Retinal pigment epithelial cell (primary cell): ENCODE measurements around the gene PRPH2.

Experiments used
- DNase-seq: peaks from one replicate; pipeline ENCODE4 v3.0.0-alpha.2; 2010; ENCODE audit warnings: low read depth
- H3K4me3 ChIP-seq: 2 replicates; pipeline ENCODE4 v1.5.1; 2011; ENCODE audit warnings: mild to moderate bottlenecking, low read length, control low read depth, moderate library complexity
- CTCF ChIP-seq: conservative IDR thresholded peaks from 2 replicates; pipeline ENCODE4 v1.5.1; 2011; ENCODE audit warnings: low read depth, low read length, control low read depth, inconsistent platforms

The PRPH2 gene

GRCh38 chr6:42702200-42702599, 20.2 kb downstream of the PRPH2 start:
- H3K4me3 ChIP-seq = no peak overlapping the region
- DNase-seq = no peak
- TF ChIP-seq CTCF = no peak

- no peak for DNase-seq
- TF ChIP-seq CTCF = no peak
- H3K4me3 ChIP-seq = no peak overlapping the region
These were observed 24.2 kb downstream of the PRPH2 start for GRCh38 chr6:42698217-42698616.

GRCh38 chr6:42697268-42697655, 25.1 kb downstream of the PRPH2 start:
- no peak overlapping the region for H3K4me3 ChIP-seq
- no peak for TF ChIP-seq CTCF
- no peak for DNase-seq

DNA sequence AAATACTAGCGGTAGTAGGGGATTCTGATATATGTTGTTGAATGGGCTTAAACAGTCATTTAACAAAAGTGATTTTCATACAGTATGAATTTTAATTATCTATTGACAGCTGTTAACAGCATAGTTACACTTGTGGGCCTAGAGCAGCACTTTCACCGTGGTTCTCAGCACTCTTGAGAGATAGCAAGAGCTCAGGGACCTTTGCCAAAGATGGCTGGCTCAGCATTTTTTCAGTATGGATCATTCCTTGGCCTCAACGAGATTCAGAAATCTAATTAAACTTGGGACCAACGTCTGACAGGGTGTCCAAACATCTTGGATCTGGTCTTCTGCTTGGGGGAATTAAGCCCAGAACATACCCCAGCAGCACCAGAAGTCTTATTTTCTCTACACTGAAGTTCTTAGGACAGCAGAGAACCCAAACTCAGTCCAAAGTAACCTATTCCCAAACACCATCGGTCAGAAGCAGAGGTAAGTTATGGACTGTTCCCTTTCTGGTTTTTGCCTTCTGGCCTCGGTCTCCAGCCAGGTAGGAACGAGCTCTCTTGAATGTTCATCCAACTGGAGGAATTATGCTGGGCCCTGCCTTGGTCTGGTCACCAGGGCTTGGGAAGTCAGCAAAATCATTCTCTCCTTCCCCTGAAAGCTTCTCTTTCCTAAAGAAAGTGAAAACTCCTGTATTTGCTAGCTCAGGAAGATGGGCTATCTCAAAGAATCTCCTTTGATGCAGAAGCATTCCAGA, 25.7 kb downstream of the PRPH2 start:
- H3K4me3 ChIP-seq = no peak overlapping the region
- TF ChIP-seq CTCF = no peak
- DNase-seq = no peak

- no peak overlapping the region for H3K4me3 ChIP-seq
- DNase-seq = peak; percentile 31
- TF ChIP-seq CTCF = no peak
These were observed 27.8 kb downstream of the PRPH2 start for GRCh38 chr6:42694586-42694985.

DNA sequence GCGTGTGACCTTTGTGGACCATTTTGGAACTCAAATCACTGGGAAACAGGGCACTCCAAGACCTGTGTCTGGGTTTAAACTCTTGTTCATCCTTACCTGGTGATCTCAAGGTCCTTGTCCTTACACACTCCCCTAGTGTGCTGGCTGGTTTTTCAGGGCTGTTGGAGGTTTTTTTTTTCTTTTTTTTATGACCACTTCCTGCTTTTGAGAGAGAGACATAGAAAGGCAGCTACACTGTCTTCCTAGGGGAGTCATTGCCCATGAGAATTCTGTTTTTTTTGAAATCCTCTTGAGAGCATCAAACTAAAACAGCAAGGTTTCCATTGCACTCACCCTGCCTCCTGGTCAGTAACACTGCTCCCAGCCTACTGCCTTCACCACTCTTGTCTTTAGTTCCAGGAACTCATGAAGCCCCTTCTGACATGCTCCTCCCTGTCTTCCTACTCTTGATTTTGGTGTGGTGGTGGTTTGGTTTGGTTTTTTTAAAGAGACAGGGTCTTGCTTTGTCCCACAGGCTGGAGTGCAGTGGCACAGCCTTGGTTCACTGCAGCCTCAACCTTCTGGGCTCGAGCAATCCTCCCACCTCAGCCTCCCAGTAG, 28.6 kb downstream of the PRPH2 start:
- TF ChIP-seq CTCF = no peak
- DNase-seq = no peak
- no peak overlapping the region for H3K4me3 ChIP-seq
